Glutamatergic neuron (in vitro differentiated cells): ENCODE results near the gene MRPS6. TPM values are rescaled to one million over a fixed set of nuclear protein-coding genes. Genes with fewer than 3 reads are reported as not detected.

Source experiments
- DNase-seq: peaks from one replicate; pipeline ENCODE4 v3.0.0; 2022
- H3K27ac Mint-ChIP-seq: one replicate; pipeline ENCODE4 v1.8.0; 2020; ENCODE audit warnings: mild to moderate bottlenecking, mixed read lengths, inconsistent platforms; ENCODE audit not compliant: unreplicated experiment
- H3K27me3 Mint-ChIP-seq: one replicate; pipeline ENCODE4 v1.8.0; 2020; ENCODE audit warnings: mild to moderate bottlenecking, moderate library complexity, mixed read lengths, inconsistent platforms; ENCODE audit not compliant: unreplicated experiment
- H3K36me3 Mint-ChIP-seq: one replicate; pipeline ENCODE4 v1.8.0; 2020; ENCODE audit warnings: mild to moderate bottlenecking, mixed read lengths, inconsistent platforms; ENCODE audit not compliant: unreplicated experiment
- H3K4me1 Mint-ChIP-seq: one replicate; pipeline ENCODE4 v1.8.0; 2020; ENCODE audit warnings: mild to moderate bottlenecking, low read depth, mixed read lengths, inconsistent platforms; ENCODE audit not compliant: unreplicated experiment
- H3K4me3 Mint-ChIP-seq: one replicate; pipeline ENCODE4 v1.8.0; 2020; ENCODE audit warnings: mild to moderate bottlenecking, mixed read lengths, inconsistent platforms; ENCODE audit not compliant: unreplicated experiment
- H3K9me3 Mint-ChIP-seq: one replicate; pipeline ENCODE4 v1.8.0; 2020; ENCODE audit warnings: mild to moderate bottlenecking, moderate library complexity, mixed read lengths, inconsistent platforms; ENCODE audit not compliant: unreplicated experiment
- CTCF ChIP-seq: fragments of 200-600 bp; sonication (generic); IDR thresholded peaks from one replicate; pipeline ENCODE4 v1.5.0; 2021; ENCODE audit not compliant: partially characterized antibody, unreplicated experiment
- total RNA-seq: library from RNA; stranded (reverse); fragmentation: NEBNext Ultra II Directional; extraction: Animal tissue kit (Norgen Biotek cat#: 25700); gene quantifications from one replicate; pipeline ENCODE4 v1.2.1, GENCODE V29; 2021; ENCODE audit not compliant: unreplicated experiment

The MRPS6 gene
- total RNA-seq, 1 donor from 2014 or later = 31.6 TPM

DNA sequence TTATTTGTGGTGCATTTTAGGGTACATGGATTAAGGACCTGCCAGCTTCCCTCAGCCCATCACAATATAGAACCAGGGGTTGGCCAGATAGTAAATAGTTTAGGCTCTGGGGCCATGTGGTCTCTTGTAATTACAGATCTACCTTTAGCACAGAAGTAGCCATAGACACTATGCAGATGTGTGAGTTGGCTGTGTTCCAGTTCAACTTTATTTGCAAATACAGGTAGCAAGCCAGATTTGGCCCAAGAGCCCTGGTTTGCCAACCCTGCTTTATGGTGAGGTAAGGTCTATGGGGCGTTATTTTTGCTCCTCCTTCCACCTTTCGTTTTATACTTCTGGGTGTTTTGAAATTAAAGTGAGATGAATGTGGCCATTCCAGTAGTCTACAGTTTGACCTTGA, 48.7 kb downstream of the MRPS6 start:
- no peak for DNase-seq
- H3K27me3 Mint-ChIP-seq = no peaks in the 10 kb centered on the region
- no peak for TF ChIP-seq CTCF
- no peak overlapping the region for H3K27ac Mint-ChIP-seq
- no peaks in the 10 kb centered on the region for H3K9me3 Mint-ChIP-seq
- H3K36me3 Mint-ChIP-seq = no peaks in the 10 kb centered on the region
- peaks cover 9% of the 10 kb centered on the region for H3K4me1 Mint-ChIP-seq
- H3K4me3 Mint-ChIP-seq = no peak overlapping the region

DNA sequence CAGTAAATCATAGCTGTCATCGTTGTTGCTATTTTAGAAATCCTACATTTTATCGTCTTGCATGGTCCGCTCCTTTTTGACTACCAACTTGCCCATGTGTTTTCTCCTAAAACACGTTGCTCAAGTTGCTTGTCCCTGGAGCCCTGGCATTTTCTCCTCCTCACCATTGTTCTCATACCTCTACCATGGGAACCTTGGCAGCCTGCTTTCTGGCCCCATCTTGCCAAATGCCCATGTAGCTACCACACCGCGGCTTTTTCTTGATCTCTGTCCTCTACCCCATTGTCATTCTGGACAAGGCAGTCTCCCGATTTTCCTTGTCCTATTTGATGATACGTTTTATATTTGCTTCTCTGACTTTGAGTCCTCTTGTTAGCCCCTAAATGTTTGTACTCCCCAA, 50.2 kb downstream of the MRPS6 start:
- Mint-ChIP-seq H3K27ac (no peak overlapping the region), H3K27me3 (no peaks in the 10 kb centered on the region), H3K9me3 (no peaks in the 10 kb centered on the region), H3K4me1 (peaks cover 9% of the 10 kb centered on the region), H3K4me3 (no peak overlapping the region), H3K36me3 (no peaks in the 10 kb centered on the region)
- no peak for TF ChIP-seq CTCF
- DNase-seq = no peak

- H3K4me3 Mint-ChIP-seq = no peak overlapping the region
- no peak for TF ChIP-seq CTCF
- DNase-seq = no peak
These were observed 52.9 kb downstream of the MRPS6 start for GRCh38 chr21:34126269-34126668.

GRCh38 chr21:34126691-34127090, 53.3 kb downstream of the MRPS6 start:
- TF ChIP-seq CTCF = no peak
- Mint-ChIP-seq H3K36me3 (no peaks in the 10 kb centered on the region), H3K4me1 (peaks cover 35% of the 10 kb centered on the region), H3K4me3 (no peak overlapping the region), H3K27me3 (no peaks in the 10 kb centered on the region), H3K27ac (no peak overlapping the region), H3K9me3 (no peaks in the 10 kb centered on the region)
- DNase-seq = no peak

More at GRCh38 chr21:34126269-34126668, 52.9 kb downstream of the MRPS6 start:
- no peaks in the 10 kb centered on the region for H3K27me3 Mint-ChIP-seq
- no peaks in the 10 kb centered on the region for H3K36me3 Mint-ChIP-seq
- H3K27ac Mint-ChIP-seq = no peak overlapping the region
- peaks cover 31% of the 10 kb centered on the region for H3K4me1 Mint-ChIP-seq
- H3K9me3 Mint-ChIP-seq = no peaks in the 10 kb centered on the region

DNA sequence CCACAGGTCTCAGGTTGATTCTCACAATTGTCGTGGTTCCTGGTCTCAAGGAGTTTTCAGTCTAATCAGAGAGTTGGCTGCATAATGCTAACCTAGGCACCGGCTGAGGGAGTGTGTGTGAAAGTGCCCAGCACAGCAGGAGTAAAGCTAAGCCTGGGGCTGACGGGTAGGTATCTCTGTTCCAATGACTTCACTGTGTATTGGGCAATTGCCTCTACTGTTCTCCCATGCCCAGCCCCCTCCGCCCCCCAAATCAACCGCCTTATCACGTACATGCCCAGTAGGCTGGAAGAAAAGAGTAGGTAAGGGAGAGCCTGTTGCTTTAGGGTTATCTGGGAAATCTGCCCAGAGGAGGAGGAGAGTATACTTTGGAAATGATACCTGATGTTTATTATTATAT, 54.7 kb downstream of the MRPS6 start:
- no peak overlapping the region for H3K27ac Mint-ChIP-seq
- H3K27me3 Mint-ChIP-seq = no peaks in the 10 kb centered on the region
- no peak overlapping the region for H3K4me3 Mint-ChIP-seq
- H3K4me1 Mint-ChIP-seq = peaks cover 38% of the 10 kb centered on the region
- TF ChIP-seq CTCF = no peak
- no peaks in the 10 kb centered on the region for H3K9me3 Mint-ChIP-seq
- H3K36me3 Mint-ChIP-seq = peaks cover under 1% of the 10 kb centered on the region
- no peak for DNase-seq
